Gastrocnemius medialis (tissue), 4 donors: ENCODE results near the gene RARRES2.

ENCODE experiments used
- POLR2A ChIP-seq, 2 donors: fragments of 450-650 bp; IDR thresholded peaks; one replicate each; pipeline ENCODE4 v1.6.1; 2017; ENCODE audit warnings: antibody characterized with exemption in 2 of 2, mild to moderate bottlenecking in 2 of 2, moderate library complexity in 2 of 2
- TF ChIP-seq, protein P1 (sequence below), 5 experiments: fragments of 450-650 bp in 3 of 5; fragments of 200-600 bp in 2 of 5; sonication (generic) in 2 of 5; IDR thresholded peaks in 4 of 5; conservative IDR thresholded peaks in 1 of 5; 1 replicate in 4 of 5; 2 replicates in 1 of 5; pipeline ENCODE4 v1.5.1; 2016 to 2019; ENCODE audit warnings: antibody characterized with exemption in 5 of 5, mild to moderate bottlenecking in 3 of 5, moderate library complexity in 3 of 5

DNA sequence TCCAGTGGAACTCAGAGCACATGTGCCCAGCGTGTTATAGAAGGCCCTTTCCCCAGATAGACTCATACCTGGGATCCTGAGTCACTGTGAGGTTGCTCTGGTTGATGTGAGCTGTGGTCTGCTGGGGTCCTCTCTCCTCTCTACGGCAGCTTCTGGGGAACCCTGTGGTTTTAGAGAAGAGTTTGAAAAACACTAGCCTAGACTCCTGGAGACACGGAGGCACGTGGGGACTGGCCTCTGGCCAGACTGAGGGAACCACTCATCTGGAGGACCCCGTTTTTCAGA, 48.0 kb upstream of the RARRES2 start:
- TF ChIP-seq, protein P1, sequence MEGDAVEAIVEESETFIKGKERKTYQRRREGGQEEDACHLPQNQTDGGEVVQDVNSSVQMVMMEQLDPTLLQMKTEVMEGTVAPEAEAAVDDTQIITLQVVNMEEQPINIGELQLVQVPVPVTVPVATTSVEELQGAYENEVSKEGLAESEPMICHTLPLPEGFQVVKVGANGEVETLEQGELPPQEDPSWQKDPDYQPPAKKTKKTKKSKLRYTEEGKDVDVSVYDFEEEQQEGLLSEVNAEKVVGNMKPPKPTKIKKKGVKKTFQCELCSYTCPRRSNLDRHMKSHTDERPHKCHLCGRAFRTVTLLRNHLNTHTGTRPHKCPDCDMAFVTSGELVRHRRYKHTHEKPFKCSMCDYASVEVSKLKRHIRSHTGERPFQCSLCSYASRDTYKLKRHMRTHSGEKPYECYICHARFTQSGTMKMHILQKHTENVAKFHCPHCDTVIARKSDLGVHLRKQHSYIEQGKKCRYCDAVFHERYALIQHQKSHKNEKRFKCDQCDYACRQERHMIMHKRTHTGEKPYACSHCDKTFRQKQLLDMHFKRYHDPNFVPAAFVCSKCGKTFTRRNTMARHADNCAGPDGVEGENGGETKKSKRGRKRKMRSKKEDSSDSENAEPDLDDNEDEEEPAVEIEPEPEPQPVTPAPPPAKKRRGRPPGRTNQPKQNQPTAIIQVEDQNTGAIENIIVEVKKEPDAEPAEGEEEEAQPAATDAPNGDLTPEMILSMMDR (IDR thresholded peaks at IDR 0.05 in 4 of 5, conservative IDR thresholded peaks at IDR 0.05 in 1 of 5), result no peak
- no peak for TF ChIP-seq POLR2A (IDR thresholded peaks at IDR 0.05)
